SHP77 (cell line): ENCODE results near the gene NUDT22.
"Not testable (repeated sequence)": the region's sequence is repeated elsewhere in the genome, so short reads cannot be mapped to it uniquely, and the experiment has no call there.

Experiments
- DNase-seq, 2 experiments: peaks; one replicate each; lab custom pipeline; 2025; lab: John Stamatoyannopoulos, UW

NUDT22 gene

DNA sequence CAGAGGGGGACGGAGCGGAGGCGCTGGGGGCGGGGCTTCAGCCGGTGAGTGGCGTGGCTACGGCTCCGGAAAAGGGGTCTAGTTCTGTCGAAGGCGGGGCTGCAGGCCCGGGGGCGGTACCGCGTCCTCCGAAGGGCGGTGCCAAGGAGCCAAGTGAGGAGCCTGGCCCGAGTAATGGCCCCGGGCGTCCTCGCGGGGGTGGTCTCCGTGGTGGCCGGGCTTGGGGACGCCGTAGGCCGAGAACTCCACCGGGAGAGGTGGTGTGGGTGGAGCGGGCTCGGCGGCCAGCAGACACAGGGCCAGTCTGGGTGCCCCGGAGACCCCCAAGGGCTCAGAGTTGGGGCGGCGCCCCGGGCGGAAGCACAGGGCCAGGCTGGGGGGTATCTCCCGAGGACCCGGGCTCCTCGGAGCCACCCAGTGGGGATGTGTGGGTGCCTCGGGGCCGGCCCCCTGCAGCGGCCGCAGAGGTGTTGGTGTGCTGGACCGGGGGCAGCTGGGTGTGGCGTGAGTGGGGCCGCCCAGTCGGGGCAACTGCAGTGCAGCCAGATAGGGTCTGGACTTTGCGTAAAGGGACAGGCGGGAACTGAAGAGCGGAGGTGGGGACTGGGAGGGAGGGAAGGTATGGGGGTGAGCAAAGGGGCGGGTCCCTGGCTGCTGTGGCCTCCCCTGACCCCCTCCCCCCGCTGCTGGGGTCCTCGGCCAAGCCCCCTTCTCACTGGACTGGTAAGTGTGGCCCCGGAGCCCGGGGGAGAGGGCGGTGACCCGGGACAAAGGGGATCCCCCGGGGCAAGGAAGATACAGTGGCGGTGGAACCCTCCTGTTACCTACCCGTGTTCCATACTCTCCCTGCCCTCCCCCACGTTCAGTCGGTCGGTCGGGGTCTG, 15.7 kb downstream of the NUDT22 start:
- DNase-seq, result peak in 1 of 2 experiments; percentile 92

DNA sequence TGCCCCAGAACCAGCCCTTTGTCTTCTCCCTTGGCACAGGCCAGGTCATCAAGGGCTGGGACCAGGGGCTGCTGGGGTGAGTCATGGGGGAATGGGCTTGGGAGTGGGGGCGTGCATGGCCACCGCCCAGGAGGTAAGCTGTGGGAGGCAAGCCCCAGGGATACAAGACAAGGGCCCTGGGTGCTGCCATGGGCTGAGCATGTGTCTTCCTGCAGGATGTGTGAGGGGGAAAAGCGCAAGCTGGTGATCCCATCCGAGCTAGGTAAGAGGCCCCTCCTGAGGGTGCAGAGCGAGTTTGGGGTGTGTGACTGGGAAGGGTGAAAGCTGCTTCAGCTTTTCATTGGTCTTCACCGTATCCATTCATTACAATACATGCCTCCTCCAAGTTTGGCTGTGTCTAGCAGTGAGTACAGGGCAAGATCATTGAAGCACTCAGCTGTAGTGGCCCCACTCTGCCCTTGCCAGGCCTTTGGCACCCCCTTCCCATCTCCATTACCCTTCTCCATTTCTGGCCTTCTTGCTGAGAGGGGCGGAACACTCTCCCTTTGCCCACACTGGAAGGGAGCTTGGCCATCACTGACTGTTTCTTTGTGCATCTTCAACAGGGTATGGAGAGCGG, 17.3 kb downstream of the NUDT22 start:
- no peak for DNase-seq

- no peak for DNase-seq
Measured at GRCh38 chr11:64244107-64244506, 18.0 kb downstream of the NUDT22 start.

- DNase-seq, result no peak
Measured at GRCh38 chr11:64244966-64245365, 18.9 kb downstream of the NUDT22 start.

DNA sequence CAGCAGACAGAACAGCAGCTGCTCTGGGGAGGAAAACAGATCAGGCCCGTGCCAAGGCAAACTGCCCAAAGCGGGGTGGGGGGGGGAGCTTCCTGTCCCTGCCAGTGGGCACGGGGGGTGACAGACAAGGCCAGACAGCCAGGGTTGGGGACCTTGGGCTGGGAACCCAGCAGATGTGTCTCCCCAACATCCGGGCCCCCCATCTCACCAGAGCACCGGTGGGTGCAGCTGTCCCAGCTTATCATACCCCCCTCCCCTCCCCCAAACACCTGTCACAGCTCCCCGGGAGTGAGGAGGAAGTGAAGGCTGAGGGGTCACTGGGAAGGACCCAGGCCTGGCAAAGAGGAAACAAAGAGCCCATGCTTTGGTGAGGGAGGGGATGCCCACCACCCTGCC, 19.3 kb downstream of the NUDT22 start:
- DNase-seq, result no peak

DNA sequence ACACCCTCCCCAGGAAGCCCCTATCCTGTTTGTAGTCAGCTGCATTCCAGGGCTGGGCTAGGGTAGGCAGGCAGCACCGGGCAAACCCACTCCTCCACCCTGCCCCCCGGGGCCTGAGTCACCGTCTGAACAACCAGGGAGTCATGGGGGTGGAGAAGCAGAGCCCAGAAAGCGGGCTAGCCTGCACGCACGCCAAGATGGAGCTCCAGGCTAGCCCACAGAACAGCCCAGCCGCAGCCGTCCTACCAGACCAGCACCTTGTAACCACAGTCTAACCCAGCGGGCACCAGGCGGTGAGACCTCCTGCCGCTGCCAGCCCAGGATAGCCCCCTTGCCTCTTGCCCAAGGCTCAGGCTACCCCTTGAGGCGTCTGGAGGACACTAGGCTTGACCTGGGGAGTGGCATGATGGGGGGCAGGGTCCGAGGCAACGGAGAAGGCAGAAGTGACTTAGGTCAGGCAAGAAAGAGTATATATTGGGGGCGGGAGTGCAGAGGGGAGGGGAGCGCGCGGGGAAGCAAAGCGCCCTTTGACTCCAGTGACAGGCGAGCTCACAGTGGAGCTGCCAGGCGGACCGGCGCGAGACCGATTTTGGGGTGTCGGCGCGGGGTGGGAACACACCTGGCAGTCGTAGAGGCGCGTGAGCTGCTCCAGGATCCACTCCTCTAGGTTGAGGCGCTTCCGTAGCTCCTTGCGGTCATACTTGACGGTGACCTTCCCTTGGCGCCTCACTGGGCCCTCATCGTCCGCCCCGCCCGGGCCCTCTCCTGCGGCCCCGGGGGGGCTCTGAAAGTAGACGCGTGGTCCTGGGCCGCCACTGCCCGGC, 19.9 kb downstream of the NUDT22 start:
- DNase-seq, result peak in 1 of 2 experiments; percentile 51

DNA sequence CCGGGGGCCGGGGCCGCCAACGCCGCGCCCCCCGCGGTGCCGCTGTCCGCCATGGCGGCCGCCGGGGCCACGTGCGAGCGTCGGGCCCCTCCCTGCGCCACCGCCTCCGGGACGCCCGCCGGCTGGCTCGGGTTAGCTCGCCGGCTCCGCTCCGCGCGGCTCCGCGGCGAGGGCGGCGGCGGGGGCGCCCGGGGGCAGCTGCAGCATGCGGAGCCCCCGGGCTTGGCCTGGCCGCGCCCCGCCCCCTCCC, 20.5 kb downstream of the NUDT22 start:
- not testable (repeated sequence) for DNase-seq

DNA sequence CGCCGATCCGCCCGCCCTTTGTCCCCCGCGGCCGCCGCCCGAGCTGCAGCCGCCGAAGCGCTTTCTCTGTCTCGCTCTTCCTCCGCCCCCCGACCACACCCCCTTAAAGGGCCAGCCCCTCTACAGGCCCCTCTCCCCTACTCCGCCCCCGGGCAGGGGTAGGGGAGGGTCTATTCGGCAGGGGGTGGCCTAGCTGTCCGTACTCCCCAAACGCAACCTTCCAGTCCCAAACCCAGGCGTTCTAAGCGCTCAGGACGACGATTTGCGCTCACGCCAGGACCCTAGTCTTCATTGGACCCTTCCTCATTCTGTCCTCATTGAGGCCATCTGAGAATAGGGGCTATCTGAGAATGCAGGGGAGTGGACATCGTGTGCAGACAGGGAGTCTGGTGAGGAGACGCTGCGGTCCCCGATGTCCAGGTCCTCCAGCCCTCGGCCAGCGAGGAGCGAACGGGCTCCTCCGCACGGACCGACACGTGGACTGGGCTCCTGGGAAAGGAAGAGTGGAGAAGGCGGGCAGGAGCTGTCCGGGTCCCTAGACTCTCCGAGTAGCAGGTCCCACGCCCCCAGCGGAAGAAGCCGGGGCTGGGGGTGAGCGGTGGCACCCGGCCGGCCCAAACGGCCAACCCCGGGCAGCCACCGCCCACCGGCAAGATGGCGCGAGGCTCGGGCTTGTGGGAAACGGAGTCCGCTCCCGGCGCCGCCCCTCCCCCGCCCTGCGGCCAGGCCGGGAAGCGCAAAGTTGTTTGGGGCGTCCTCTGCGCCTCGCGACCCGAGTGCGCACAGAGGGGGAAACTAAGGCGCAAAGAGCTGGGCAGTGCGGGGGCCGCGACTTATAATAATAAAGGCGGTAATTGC, 21.0 kb downstream of the NUDT22 start, which contains the start of gene PPP1R14B:
TSS of gene PPP1R14B (minus strand) at position 73 of the 858 bp plus-strand sequence. CDS start 270 bp downstream, outside the sequence.
- peak; percentile 89 to 92 for DNase-seq

GRCh38 chr11:64247729-64248531, 21.9 kb downstream of the NUDT22 start:
- DNase-seq, result no peak

DNA sequence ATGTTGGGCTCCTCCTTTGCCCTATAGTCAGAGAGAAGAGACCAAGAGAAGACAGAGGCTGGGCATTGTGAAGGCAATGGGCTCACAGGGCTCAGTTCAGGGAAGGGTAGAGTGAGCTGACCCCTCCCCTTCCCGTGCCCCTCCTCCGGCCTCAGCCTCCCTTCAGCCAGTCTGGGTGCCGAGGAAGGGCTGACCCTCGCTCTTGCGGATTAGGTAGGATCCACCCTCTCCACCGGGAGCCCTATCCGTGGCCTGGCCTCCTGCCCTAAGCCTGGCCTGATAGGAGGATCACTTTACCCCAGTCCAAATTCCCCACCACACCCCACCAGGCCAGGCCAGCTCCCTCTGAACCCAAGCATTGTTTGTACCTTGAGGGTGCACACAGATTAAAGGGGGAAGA, 22.5 kb downstream of the NUDT22 start:
- no peak for DNase-seq

GRCh38 chr11:64249038-64249437, 23.0 kb downstream of the NUDT22 start:
- no peak for DNase-seq

GRCh38 chr11:64249563-64250414, 23.7 kb downstream of the NUDT22 start:
- no peak for DNase-seq

DNA sequence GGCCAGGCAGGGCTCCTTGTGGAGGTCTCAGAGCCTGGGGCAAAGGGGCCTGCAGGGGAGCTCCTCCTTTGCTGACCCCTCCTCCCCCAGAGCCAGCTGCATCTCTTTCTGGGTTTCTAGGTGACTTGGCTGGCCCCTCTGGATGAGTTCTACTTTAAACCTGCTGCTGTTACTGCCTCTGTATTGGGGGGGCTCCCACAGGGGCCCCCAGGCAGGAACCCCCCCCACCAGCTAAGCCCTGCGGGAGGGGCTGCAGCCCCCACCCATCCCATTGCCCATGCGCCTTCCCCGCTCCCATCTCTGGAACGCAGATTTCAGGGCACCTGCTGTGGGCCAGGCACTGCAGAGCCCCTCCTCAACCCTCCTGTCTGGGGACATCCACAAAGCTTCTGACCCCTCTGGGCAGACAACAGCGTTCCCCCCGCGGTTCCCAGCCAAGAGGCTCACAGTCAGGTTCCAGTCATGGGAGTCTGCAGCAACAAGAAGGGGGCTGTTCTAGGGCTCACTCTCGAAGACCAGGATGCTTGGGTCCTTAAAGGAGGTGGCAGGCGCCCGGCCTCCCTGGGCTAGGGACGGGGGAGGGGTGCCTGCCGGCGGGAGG, 24.4 kb downstream of the NUDT22 start:
- DNase-seq, result no peak

GRCh38 chr11:64251016-64251752, 25.1 kb downstream of the NUDT22 start, which contains the start of gene PLCB3:
PLCB3 (plus strand) TSS chr11:64251530; CDS start chr11:64251650, 120 bp downstream.
- no peak for DNase-seq

- DNase-seq, result no peak
Measured at GRCh38 chr11:64251753-64252002, 25.6 kb downstream of the NUDT22 start.

DNA sequence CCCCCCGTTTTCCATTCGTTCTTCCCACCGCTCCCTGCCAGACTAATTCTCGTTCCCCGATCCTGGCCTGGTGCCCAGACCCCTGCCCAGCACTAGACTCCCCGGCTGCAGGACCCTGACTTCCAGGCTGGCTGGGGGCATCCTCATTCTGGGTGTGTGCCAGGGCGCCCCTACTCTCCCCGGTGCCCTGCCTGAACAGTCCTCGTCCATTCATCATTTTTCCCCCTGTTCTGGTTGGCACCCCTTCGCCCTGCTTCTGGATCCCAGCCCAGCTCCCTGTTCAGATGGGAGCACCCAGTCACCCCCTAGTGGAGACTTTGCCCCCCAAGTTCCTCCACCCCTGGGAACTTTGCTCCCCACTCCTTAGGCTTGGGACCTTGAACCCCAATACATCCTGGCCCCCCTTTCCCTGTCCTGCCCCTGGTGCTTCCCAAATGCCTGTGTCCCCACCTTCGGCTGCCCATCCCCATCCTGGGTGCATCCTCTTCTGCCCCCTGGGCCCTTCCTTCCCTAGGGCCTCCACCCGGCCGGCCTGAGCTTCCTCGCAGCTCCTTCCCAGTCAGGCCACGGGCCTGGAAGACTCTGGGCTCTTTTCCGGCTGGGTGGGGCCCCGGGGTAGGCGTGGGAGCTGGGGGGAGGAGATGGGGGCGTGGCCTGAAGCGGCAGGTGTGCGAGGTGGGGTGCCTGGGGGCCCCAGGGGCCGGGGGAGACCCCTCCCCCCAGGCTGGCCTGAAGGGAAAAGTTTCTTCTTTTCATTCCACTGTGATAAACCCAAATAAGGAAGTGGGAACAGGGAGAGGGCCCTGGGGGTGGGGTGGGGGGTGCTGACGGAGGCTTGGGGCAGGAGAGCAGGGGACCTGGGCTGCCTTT, 26.2 kb downstream of the NUDT22 start:
- DNase-seq, result no peak

- no peak for DNase-seq
Measured at GRCh38 chr11:64253043-64253442, 27.0 kb downstream of the NUDT22 start.

DNA sequence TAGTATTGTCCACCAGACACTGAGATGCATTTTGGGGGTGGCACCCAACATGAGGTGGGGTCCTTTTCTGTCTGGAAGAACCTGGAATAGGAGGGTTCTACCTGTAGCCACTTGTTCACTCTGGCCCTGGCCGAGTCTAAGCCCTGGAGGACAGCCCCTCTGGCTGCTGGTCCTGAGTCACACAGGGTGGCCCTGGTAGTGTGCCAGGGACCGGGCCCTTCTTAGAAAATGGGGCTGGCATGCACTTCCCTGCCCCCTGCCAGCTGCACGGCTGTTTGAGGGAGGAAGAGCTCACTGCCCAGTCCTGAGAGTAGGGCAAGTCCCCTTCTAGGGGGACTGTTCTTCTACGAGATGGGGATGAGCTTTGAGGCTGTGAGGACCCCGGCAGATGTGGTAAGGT, 27.4 kb downstream of the NUDT22 start:
- DNase-seq, result no peak
